Left lung (tissue), 10 donors: ENCODE data around the gene NAA30. TPM values are rescaled to one million over a fixed set of nuclear protein-coding genes. Genes with fewer than 3 reads are reported as not detected.

Experiments used
- ATAC-seq: fragments of 200-7000 bp; cut with Tn5 transposase; one replicate; pipeline ENCODE4 v1.9.1; 2020; ENCODE audit warnings: moderate library complexity
- DNase-seq, 4 donors: peaks; one replicate each; pipeline ENCODE4 v3.0.0-alpha.2; 2013 to 2020
- H3K27ac ChIP-seq, 2 donors: fragments of 200-600 bp; sonication (generic) in 1 of 2; one replicate each; pipeline versions ENCODE4 v1.5.0 to v1.8.0; 2020 to 2021
- H3K27me3 ChIP-seq, 2 donors: fragments of 200-600 bp; sonication (generic) in 1 of 2; one replicate each; pipeline versions ENCODE4 v1.5.0 to v1.8.0; 2020 to 2021
- H3K36me3 ChIP-seq, 2 donors: fragments of 200-600 bp; sonication (generic) in 1 of 2; one replicate each; pipeline versions ENCODE4 v1.5.0 to v1.8.0; 2020 to 2021
- H3K4me1 ChIP-seq, 2 donors: fragments of 200-600 bp; one replicate each; pipeline ENCODE4 v1.8.0; 2021
- H3K4me3 ChIP-seq, 2 donors: fragments of 200-600 bp; sonication (generic) in 1 of 2; one replicate each; pipeline versions ENCODE4 v1.5.0 to v1.8.0; 2020 to 2021; ENCODE audit warnings: mild to moderate bottlenecking in 1 of 2
- H3K9me3 ChIP-seq, 2 donors: fragments of 200-600 bp; sonication (generic) in 1 of 2; one replicate each; pipeline versions ENCODE4 v1.5.0 to v1.8.0; 2020 to 2021
- CTCF ChIP-seq, 2 donors: fragments of 200-600 bp; sonication (generic) in 1 of 2; IDR thresholded peaks; one replicate each; pipeline versions ENCODE4 v1.5.0 to v1.8.0; 2021; ENCODE audit warnings: antibody characterized with exemption in 2 of 2
- intact Hi-C, 2 donors: fragments of 100-400 bp; cut with DNase I; formaldehyde crosslinking; loops; one replicate each; pipeline versions ENCODE4 v1.11.2 to v1.14.2; 2022
- polyA plus RNA-seq, 6 donors: library from polyadenylated mRNA; unstranded; fragments of 120-200 nt; gene quantifications; one replicate each; pipeline ENCODE4 v1.2.1, GENCODE V29; 2013; ENCODE audit not compliant: insufficient read length in 6 of 6
- total RNA-seq, 2 donors: library from RNA; stranded (reverse); fragmentation: NEBNext Ultra II Directional; extraction: Animal tissue kit (Norgen Biotek cat#: 25700); gene quantifications; one replicate each; pipeline ENCODE4 v1.2.1, GENCODE V29; 2021
- donor health status: DM: no; HTN: yes; CAD: no.
- donor health status: DM: no; HTN: no; CAD: no.

Gene NAA30
- total and polyA plus RNA-seq, 8 donors, result 12.3 to 25.7 (median 23.2) TPM

DNA sequence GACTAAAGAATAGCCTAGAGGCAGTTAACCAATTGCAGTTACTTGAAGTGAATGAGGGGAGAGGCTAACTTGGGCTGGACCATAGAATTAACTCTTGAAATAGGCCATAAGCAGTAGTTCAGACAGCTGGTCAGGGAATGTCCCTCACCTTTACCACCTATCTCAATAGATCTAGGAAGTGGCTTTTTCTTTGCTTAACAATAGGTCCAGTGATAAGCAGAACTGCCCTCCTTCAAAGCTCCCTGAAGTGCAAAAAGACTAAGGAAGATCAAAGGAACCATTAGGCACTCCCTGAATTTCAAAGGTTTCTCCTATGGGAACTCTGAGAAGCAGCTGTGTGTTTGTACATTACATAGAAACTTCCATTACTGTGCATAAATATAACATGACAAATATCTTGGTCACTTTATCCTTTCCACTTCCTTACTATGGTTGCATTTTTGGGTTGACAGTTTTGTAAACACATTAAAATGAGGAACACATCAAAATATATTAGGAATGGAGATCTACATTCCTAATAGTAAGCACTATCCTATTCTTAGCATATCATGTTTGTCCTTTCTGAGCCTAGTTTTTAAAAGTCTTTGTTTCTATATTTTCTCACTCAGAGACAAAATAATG, 7.2 kb upstream of the NAA30 start:
- Histone ChIP-seq H3K4me3 (no peak overlapping the region), H3K27me3 (peaks cover 3 to 10% of the 10 kb centered on the region in 2 donors), H3K9me3 (no peaks in the 10 kb centered on the region), H3K27ac (no peak overlapping the region), H3K36me3 (no peaks in the 10 kb centered on the region), H3K4me1 (peaks cover 0 to 9% of the 10 kb centered on the region in 2 donors)
- ATAC-seq (no peak), DNase-seq (no peak)
- TF ChIP-seq CTCF (IDR thresholded peaks at IDR 0.05), result no peak
- intact Hi-C loops, result no loop called here

GRCh38 chr14:57388067-57388466, 2.3 kb upstream of the NAA30 start:
- intact Hi-C loops, result no loop called here
- Histone ChIP-seq H3K4me3 (no peak overlapping the region), H3K27me3 (peaks cover 3 to 10% of the 10 kb centered on the region in 2 donors), H3K36me3 (no peaks in the 10 kb centered on the region), H3K27ac (peak overlapping the region in 1 of 2 donors; percentile 13), H3K9me3 (no peaks in the 10 kb centered on the region), H3K4me1 (peaks cover 8 to 28% of the 10 kb centered on the region in 2 donors)
- no peak for TF ChIP-seq CTCF (IDR thresholded peaks at IDR 0.05)
- peak; percentile 8 for ATAC-seq
- peak in 1 of 4 donors; percentile 26 for DNase-seq

DNA sequence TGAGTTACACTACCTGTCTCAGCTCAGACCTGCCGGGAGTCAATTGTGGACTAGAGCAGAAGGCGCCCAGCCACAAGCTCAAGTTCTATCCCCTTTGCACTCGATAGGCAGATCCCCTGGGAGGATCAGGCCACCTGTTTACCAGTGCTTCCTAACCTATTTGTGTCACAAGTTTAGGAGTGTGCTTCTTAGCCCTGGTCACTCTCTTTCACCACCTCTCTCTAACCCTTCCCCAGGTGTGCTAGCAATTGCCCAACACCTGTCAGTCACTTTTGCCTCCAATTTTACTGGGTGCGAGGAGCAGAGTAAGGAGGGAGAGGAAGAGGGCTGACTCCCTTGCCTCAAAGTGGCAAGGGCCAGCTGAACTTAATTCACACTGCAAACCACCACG, 745 bp upstream of the NAA30 start:
- Histone ChIP-seq H3K27me3 (peaks cover 0 to 2% of the 10 kb centered on the region in 2 donors), H3K4me1 (peaks cover 8 to 40% of the 10 kb centered on the region in 2 donors), H3K36me3 (no peaks in the 10 kb centered on the region), H3K27ac (peak overlapping the region; percentile 81 to 83), H3K4me3 (peak overlapping the region; percentile 82 to 88), H3K9me3 (no peaks in the 10 kb centered on the region)
- DNase-seq, result no peak
- TF ChIP-seq CTCF (IDR thresholded peaks at IDR 0.05), result no peak
- intact Hi-C loops, result no loop called here
- ATAC-seq, result peak; percentile 12

- H3K4me3 ChIP-seq, result peak overlapping the region; percentile 82 to 88
- H3K9me3 ChIP-seq, result no peaks in the 10 kb centered on the region
- no peaks in the 10 kb centered on the region for H3K27me3 ChIP-seq
- DNase-seq, result peak; percentile 32 to 89 (median 38)
- TF ChIP-seq CTCF (IDR thresholded peaks at IDR 0.05), result no peak
- intact Hi-C loops, result no loop called here
- peak overlapping the region; percentile 81 to 83 for H3K27ac ChIP-seq
- peaks cover 8 to 42% of the 10 kb centered on the region in 2 donors for H3K4me1 ChIP-seq
- peak; percentile 63 for ATAC-seq
- no peaks in the 10 kb centered on the region for H3K36me3 ChIP-seq
Measured at GRCh38 chr14:57390806-57391516, 575 bp downstream of the NAA30 start.

- intact Hi-C loops, result no loop called here
- Histone ChIP-seq H3K4me1 (peaks cover 8 to 42% of the 10 kb centered on the region in 2 donors), H3K9me3 (no peaks in the 10 kb centered on the region), H3K4me3 (peak overlapping the region; percentile 82 to 88), H3K27ac (peak overlapping the region; percentile 81 to 83), H3K27me3 (no peaks in the 10 kb centered on the region), H3K36me3 (no peaks in the 10 kb centered on the region)
- DNase-seq (peak in 1 of 4 donors; percentile 6), ATAC-seq (no peak)
- no peak for TF ChIP-seq CTCF (IDR thresholded peaks at IDR 0.05)
Measured at GRCh38 chr14:57391517-57392195, 1.3 kb downstream of the NAA30 start.
